OCI-LY1 (cell line): Measurements from ENCODE around the gene CTSK.

Experiments
- H2AFZ ChIP-seq: fragments of 200-600 bp; sonication (generic), shearing (Covaris generic); 2 replicates; pipeline ENCODE4 v1.6.0; 2014; ENCODE audit warnings: antibody characterized with exemption, mild to moderate bottlenecking, low read length
- H3F3A ChIP-seq: fragments of 200-600 bp; sonication (generic), shearing (Covaris generic); 2 replicates; pipeline ENCODE4 v1.6.0; 2014; ENCODE audit warnings: mild to moderate bottlenecking, antibody characterized with exemption, low read length, moderate library complexity; ENCODE audit not compliant: insufficient read depth
- H3K27ac ChIP-seq: fragments of 200-600 bp; sonication (generic); 2 replicates; pipeline ENCODE4 v1.5.1; 2014; ENCODE audit warnings: low read length, mixed run types, mild to moderate bottlenecking, low read depth; ENCODE audit not compliant: poor library complexity, severe bottlenecking
- H3K27me3 ChIP-seq: fragments of 200-600 bp; sonication (generic); 2 replicates; pipeline ENCODE4 v1.6.0; 2014; ENCODE audit warnings: antibody characterized with exemption, mild to moderate bottlenecking, low read length, moderate library complexity; ENCODE audit not compliant: insufficient read depth
- H3K36me3 ChIP-seq: fragments of 200-600 bp; sonication (generic); 2 replicates; pipeline ENCODE4 v1.6.1; 2014; ENCODE audit warnings: mild to moderate bottlenecking, antibody characterized with exemption, low read length, moderate library complexity, mixed read lengths; ENCODE audit not compliant: insufficient read depth
- H3K4me1 ChIP-seq: fragments of 200-600 bp; sonication (generic); 2 replicates; pipeline ENCODE4 v1.5.1; 2014; ENCODE audit warnings: mild to moderate bottlenecking, low read length, moderate library complexity; ENCODE audit not compliant: insufficient read depth, severe bottlenecking
- H3K4me2 ChIP-seq: fragments of 200-600 bp; sonication (generic), shearing (Covaris generic); 2 replicates; pipeline ENCODE4 v1.6.1; 2014; ENCODE audit warnings: low read length
- H3K4me3 ChIP-seq: fragments of 200-600 bp; sonication (generic); 2 replicates; pipeline ENCODE4 v1.5.1; 2014; ENCODE audit warnings: low read length, low read depth, mild to moderate bottlenecking, mixed read lengths; ENCODE audit not compliant: poor library complexity, severe bottlenecking
- H3K79me2 ChIP-seq: fragments of 200-600 bp; shearing (Covaris generic); 2 replicates; pipeline ENCODE4 v1.6.1; 2016; ENCODE audit warnings: mixed run types, low read length, mixed read lengths; ENCODE audit not compliant: insufficient read depth
- H3K9ac ChIP-seq: fragments of 200-600 bp; sonication (generic), shearing (Covaris generic); 2 replicates; pipeline ENCODE4 v1.6.1; 2014; ENCODE audit warnings: mild to moderate bottlenecking, low read length, mixed read lengths
- H3K9me2 ChIP-seq: fragments of 200-600 bp; sonication (generic), shearing (Covaris generic); 2 replicates; pipeline ENCODE4 v1.6.1; 2014; ENCODE audit warnings: low read depth, mild to moderate bottlenecking, low read length, mixed read lengths
- H3K9me3 ChIP-seq: fragments of 200-600 bp; shearing (Covaris generic); 2 replicates; pipeline ENCODE4 v1.6.1; 2014; ENCODE audit warnings: low read length, mixed read lengths
- H4K20me1 ChIP-seq: fragments of 200-600 bp; sonication (generic), shearing (Covaris generic); 2 replicates; pipeline ENCODE4 v1.6.0; 2016; ENCODE audit warnings: mild to moderate bottlenecking, low read length; ENCODE audit not compliant: insufficient read depth
- EZH2 ChIP-seq: fragments of 200-600 bp; sonication (generic), shearing (Covaris generic); IDR thresholded peaks from 2 replicates; pipeline ENCODE4 v1.8.0; 2017; ENCODE audit warnings: borderline replicate concordance, mixed run types, mild to moderate bottlenecking, antibody characterized with exemption, low read length, moderate library complexity, mixed read lengths
- TF ChIP-seq, protein P1 (sequence below): fragments of 200-600 bp; sonication (generic), shearing (Covaris generic); IDR thresholded peaks from 2 replicates; pipeline ENCODE4 v1.5.1; 2017; ENCODE audit warnings: mild to moderate bottlenecking, antibody characterized with exemption, low read length, moderate library complexity, mixed read lengths

The CTSK gene

DNA sequence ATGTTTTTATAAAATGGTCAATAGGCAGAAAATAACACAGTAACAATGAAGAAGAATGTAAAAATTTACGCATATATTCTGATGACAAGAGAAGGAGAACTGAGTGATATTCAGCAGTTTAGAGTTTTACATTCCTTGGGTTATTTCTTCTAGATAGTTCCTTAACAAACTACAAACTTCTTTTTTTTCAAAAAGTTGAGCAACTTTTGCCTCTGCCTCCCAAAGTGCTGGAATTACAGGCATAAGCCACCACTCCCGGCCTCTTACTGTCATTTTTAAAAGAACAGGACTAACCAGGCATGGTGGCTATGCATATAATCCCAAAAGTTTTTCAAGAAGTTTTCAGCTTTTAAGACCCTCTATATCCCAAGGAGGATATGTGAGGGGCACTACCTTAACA is 35.4 kb upstream of the CTSK start:
- Histone ChIP-seq H3K4me3 (no peak overlapping the region), H3K9ac (no peak overlapping the region), H4K20me1 (no peaks in the 10 kb centered on the region), H3K36me3 (peaks cover 22% of the 10 kb centered on the region; the same call in 1 of the 2 replicates), H3K27ac (no peak overlapping the region), H3K27me3 (no peaks in the 10 kb centered on the region), H3K79me2 (no peaks in the 10 kb centered on the region), H3K4me1 (no peaks in the 10 kb centered on the region), H3K9me3 (no peaks in the 10 kb centered on the region), H3F3A (no peaks in the 10 kb centered on the region), H3K4me2 (no peak overlapping the region), H3K9me2 (no peaks in the 10 kb centered on the region), H2AFZ (no peak overlapping the region)
- no peak for TF ChIP-seq EZH2
- TF ChIP-seq, protein P1, sequence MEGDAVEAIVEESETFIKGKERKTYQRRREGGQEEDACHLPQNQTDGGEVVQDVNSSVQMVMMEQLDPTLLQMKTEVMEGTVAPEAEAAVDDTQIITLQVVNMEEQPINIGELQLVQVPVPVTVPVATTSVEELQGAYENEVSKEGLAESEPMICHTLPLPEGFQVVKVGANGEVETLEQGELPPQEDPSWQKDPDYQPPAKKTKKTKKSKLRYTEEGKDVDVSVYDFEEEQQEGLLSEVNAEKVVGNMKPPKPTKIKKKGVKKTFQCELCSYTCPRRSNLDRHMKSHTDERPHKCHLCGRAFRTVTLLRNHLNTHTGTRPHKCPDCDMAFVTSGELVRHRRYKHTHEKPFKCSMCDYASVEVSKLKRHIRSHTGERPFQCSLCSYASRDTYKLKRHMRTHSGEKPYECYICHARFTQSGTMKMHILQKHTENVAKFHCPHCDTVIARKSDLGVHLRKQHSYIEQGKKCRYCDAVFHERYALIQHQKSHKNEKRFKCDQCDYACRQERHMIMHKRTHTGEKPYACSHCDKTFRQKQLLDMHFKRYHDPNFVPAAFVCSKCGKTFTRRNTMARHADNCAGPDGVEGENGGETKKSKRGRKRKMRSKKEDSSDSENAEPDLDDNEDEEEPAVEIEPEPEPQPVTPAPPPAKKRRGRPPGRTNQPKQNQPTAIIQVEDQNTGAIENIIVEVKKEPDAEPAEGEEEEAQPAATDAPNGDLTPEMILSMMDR: no peak

DNA sequence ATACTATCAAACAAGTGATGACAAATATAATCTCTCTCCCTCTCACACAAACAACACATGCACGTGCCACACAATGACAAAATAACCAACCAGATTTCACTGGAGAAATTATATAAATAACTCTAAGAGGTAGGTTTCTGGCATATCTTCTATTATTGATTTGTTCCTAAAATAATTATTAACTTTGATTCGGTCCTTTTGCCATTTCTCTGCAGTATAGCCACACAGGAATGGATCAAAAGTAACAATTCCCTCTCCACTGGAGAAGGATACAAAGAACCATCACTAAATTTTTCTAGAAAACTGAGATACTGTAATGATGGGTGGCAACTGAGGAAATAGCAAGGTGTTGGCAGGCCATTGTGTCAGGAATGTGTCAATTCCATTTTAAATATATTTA is 34.9 kb upstream of the CTSK start:
- H3K79me2 ChIP-seq: no peaks in the 10 kb centered on the region
- no peaks in the 10 kb centered on the region for H3K4me1 ChIP-seq
- peaks cover 22% of the 10 kb centered on the region; the same call in 1 of the 2 replicates for H3K36me3 ChIP-seq
- no peaks in the 10 kb centered on the region for H3K27me3 ChIP-seq
- H3K9me2 ChIP-seq: no peaks in the 10 kb centered on the region
- no peaks in the 10 kb centered on the region for H3K9me3 ChIP-seq
- H3K4me3 ChIP-seq: no peak overlapping the region
- H4K20me1 ChIP-seq: no peaks in the 10 kb centered on the region
- no peak overlapping the region for H3K27ac ChIP-seq
- no peaks in the 10 kb centered on the region for H3F3A ChIP-seq
- TF ChIP-seq EZH2: no peak
- TF ChIP-seq, protein P1: no peak
- no peak overlapping the region for H2AFZ ChIP-seq
- H3K9ac ChIP-seq: no peak overlapping the region
- no peak overlapping the region for H3K4me2 ChIP-seq

DNA sequence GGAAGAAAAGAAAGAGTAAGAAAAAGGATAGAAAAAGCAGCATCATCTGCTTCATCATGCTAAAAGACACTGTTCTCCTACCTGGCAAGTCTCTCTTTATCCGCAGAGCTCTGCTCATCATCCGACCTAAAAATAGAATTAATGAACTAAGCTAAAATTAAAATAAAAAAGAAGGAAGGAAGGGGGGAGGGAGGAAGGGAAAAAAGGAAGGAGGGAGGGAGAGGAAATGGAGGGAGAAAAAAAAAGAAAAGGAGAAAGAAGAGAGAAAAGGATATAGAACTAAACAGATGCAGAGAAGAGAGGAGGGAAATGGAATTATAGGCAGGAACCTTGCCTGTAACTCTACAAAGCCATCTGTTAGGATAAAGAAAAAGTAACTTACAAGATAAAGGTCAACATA is 34.3 kb upstream of the CTSK start:
- Histone ChIP-seq H3K9me2 (no peaks in the 10 kb centered on the region), H3K9me3 (no peaks in the 10 kb centered on the region), H3K4me2 (no peak overlapping the region), H3K9ac (no peak overlapping the region), H3K27ac (no peak overlapping the region), H3K27me3 (no peaks in the 10 kb centered on the region), H3K79me2 (no peaks in the 10 kb centered on the region), H3K36me3 (peaks cover 22% of the 10 kb centered on the region; the same call in 1 of the 2 replicates), H3K4me1 (no peaks in the 10 kb centered on the region), H3K4me3 (no peak overlapping the region), H2AFZ (no peak overlapping the region), H3F3A (no peaks in the 10 kb centered on the region), H4K20me1 (no peaks in the 10 kb centered on the region)
- TF ChIP-seq, protein P1: no peak
- no peak for TF ChIP-seq EZH2
